Measurements from ENCODE around the gene PARD3B. TPM values are rescaled to one million over a fixed set of nuclear protein-coding genes. Genes with fewer than 3 reads are reported as not detected.

Gene PARD3B
- total and polyA plus RNA-seq, 2 donors from 2014 or later, result 5.3 to 29.6 TPM

GRCh38 chr2:205045706-205046105 lies 500.4 kb downstream of the PARD3B start:
- Histone ChIP-seq H3K27me3 (ENCODE audit: control insufficient read depth, insufficient read depth, low read length) (no peaks in the 10 kb centered on the region), H3K9me3 (ENCODE audit: control insufficient read depth in 2 of 3, insufficient read depth in 1 of 3, low read length in 3 of 3) (no peaks in the 10 kb centered on the region), H3K36me3 (ENCODE audit: control insufficient read depth in 2 of 3, insufficient read depth in 3 of 3, low read length in 3 of 3) (no peaks in the 10 kb centered on the region), H3K4me1 (ENCODE audit: control insufficient read depth in 2 of 3, insufficient read depth in 2 of 3, low read depth in 1 of 3, low read length in 3 of 3) (no peaks in the 10 kb centered on the region), H3K27ac (ENCODE audit: low read depth in 2 of 2, low read length in 2 of 2) (no peak overlapping the region), H3K4me3 (ENCODE audit: low read length in 3 of 3) (no peak overlapping the region), H3K9ac (ENCODE audit: low read length in 3 of 3) (no peak overlapping the region)
- TF ChIP-seq CTCF (IDR thresholded peaks at IDR 0.05; ENCODE audit: borderline replicate concordance, extremely low read depth, insufficient read depth), result no peak
- DNase-seq, result no peak
- intact Hi-C loops (cut with DNase I), result no loop called here
- no peak for FAIRE-seq

- Histone ChIP-seq H3K27ac (ENCODE audit: low read depth in 2 of 2, low read length in 2 of 2) (no peak overlapping the region), H3K9me3 (ENCODE audit: control insufficient read depth in 2 of 3, insufficient read depth in 1 of 3, low read length in 3 of 3) (no peaks in the 10 kb centered on the region), H3K4me3 (ENCODE audit: low read length in 3 of 3) (no peak overlapping the region), H3K9ac (ENCODE audit: low read length in 3 of 3) (no peak overlapping the region), H3K4me1 (ENCODE audit: control insufficient read depth in 2 of 3, insufficient read depth in 2 of 3, low read depth in 1 of 3, low read length in 3 of 3) (no peaks in the 10 kb centered on the region), H3K36me3 (ENCODE audit: control insufficient read depth in 2 of 3, insufficient read depth in 3 of 3, low read length in 3 of 3) (no peaks in the 10 kb centered on the region), H3K27me3 (ENCODE audit: control insufficient read depth, insufficient read depth, low read length) (no peaks in the 10 kb centered on the region)
- intact Hi-C loops (cut with DNase I), result no loop called here
- no peak for FAIRE-seq
- DNase-seq, result peak in 4 of 5 donors; percentile 21 to 49 (median 32)
- no peak for TF ChIP-seq CTCF (IDR thresholded peaks at IDR 0.05; ENCODE audit: borderline replicate concordance, extremely low read depth, insufficient read depth)
Measured at GRCh38 chr2:205047273-205047839, 502.1 kb downstream of the PARD3B start.

GRCh38 chr2:205051417-205051816 lies 506.1 kb downstream of the PARD3B start:
- Histone ChIP-seq H3K9ac (ENCODE audit: low read length in 3 of 3) (no peak overlapping the region), H3K4me1 (ENCODE audit: control insufficient read depth in 2 of 3, insufficient read depth in 2 of 3, low read depth in 1 of 3, low read length in 3 of 3) (no peaks in the 10 kb centered on the region), H3K9me3 (ENCODE audit: control insufficient read depth in 2 of 3, insufficient read depth in 1 of 3, low read length in 3 of 3) (no peaks in the 10 kb centered on the region), H3K4me3 (ENCODE audit: low read length in 3 of 3) (no peak overlapping the region), H3K36me3 (ENCODE audit: control insufficient read depth in 2 of 3, insufficient read depth in 3 of 3, low read length in 3 of 3) (no peaks in the 10 kb centered on the region), H3K27me3 (ENCODE audit: control insufficient read depth, insufficient read depth, low read length) (no peaks in the 10 kb centered on the region), H3K27ac (ENCODE audit: low read depth in 2 of 2, low read length in 2 of 2) (no peak overlapping the region)
- intact Hi-C loops (cut with DNase I), result no loop called here
- no peak for FAIRE-seq
- no peak for TF ChIP-seq CTCF (IDR thresholded peaks at IDR 0.05; ENCODE audit: borderline replicate concordance, extremely low read depth, insufficient read depth)
- DNase-seq, result no peak

GRCh38 chr2:205052781-205053180 lies 507.5 kb downstream of the PARD3B start:
- Histone ChIP-seq H3K4me3 (ENCODE audit: low read length in 3 of 3) (no peak overlapping the region), H3K27ac (ENCODE audit: low read depth in 2 of 2, low read length in 2 of 2) (no peak overlapping the region), H3K27me3 (ENCODE audit: control insufficient read depth, insufficient read depth, low read length) (no peaks in the 10 kb centered on the region), H3K4me1 (ENCODE audit: control insufficient read depth in 2 of 3, insufficient read depth in 2 of 3, low read depth in 1 of 3, low read length in 3 of 3) (no peaks in the 10 kb centered on the region), H3K9ac (ENCODE audit: low read length in 3 of 3) (no peak overlapping the region), H3K36me3 (ENCODE audit: control insufficient read depth in 2 of 3, insufficient read depth in 3 of 3, low read length in 3 of 3) (no peaks in the 10 kb centered on the region), H3K9me3 (ENCODE audit: control insufficient read depth in 2 of 3, insufficient read depth in 1 of 3, low read length in 3 of 3) (no peaks in the 10 kb centered on the region)
- no peak for DNase-seq
- intact Hi-C loops (cut with DNase I), result no loop called here
- no peak for TF ChIP-seq CTCF (IDR thresholded peaks at IDR 0.05; ENCODE audit: borderline replicate concordance, extremely low read depth, insufficient read depth)
- FAIRE-seq, result no peak
